HepG2 (cell line): ENCODE measurements around the gene RASA3. TPM values are rescaled to one million over a fixed set of nuclear protein-coding genes. Genes with fewer than 3 reads are reported as not detected.

Experiments used
- ATAC-seq: fragments of 200-7000 bp; cut with Tn5 transposase; 3 replicates; pipeline ENCODE4 v1.9.1; 2020; ENCODE audit warnings: mild to moderate bottlenecking, moderate library complexity
- BruUV-seq: library from RNA; stranded (reverse); fragments of 400-500 nt; replicated peaks from 2 replicates; lab custom pipeline; 2021; lab: Mats Ljungman, UMichigan
- CTCF ChIA-PET: fragments of 300-600 bp; formaldehyde crosslinking; extraction: SDS; loops from one replicate; lab custom pipeline; 2021; ENCODE audit warnings: low total read pairs, inconsistent platforms, low intra/inter-chr PET ratio; lab: Yijun Ruan, JAX
- POLR2A ChIA-PET: fragments of 350-600 bp; sonication (Branson Sonifier 250); formaldehyde crosslinking; loops from one replicate; lab custom pipeline; 2020; ENCODE audit warnings: antibody characterized with exemption, inconsistent platforms; lab: Yijun Ruan, JAX
- DNase-seq: peaks from one replicate; pipeline ENCODE4 v3.0.0-alpha.2; 2015; ENCODE audit warnings: low spot score
- FAIRE-seq: peaks from 3 replicates; lab custom pipeline; 2011; peaks lifted over from hg19 to GRCh38; lab: Jason Lieb, UNC
- H2AFZ ChIP-seq: one replicate; pipeline ENCODE4 v1.6.1; 2011; ENCODE audit warnings: low read length, inconsistent platforms
- H3K27ac ChIP-seq: fragments of 300-600 bp; 3 replicates; pipeline ENCODE4 v1.8.0; 2011; ENCODE audit warnings: mixed run types, mild to moderate bottlenecking, mixed read lengths, low read length, inconsistent platforms; ENCODE audit not compliant: insufficient read depth; ENCODE audit errors: extremely low read length
- H3K27me3 ChIP-seq, 2 experiments: fragments of 200-600 bp in 1 of 2; 2 replicates in 1 of 2; 3 replicates in 1 of 2; pipeline versions ENCODE4 v1.6.0 to v1.8.0; 2011; ENCODE audit warnings: low read length in 2 of 2, mild to moderate bottlenecking in 2 of 2, moderate library complexity in 2 of 2, inconsistent platforms in 1 of 2; ENCODE audit not compliant: insufficient read depth in 2 of 2, control insufficient read depth in 1 of 2
- H3K36me3 ChIP-seq, 2 experiments: fragments of 200-600 bp in 1 of 2; replicated peaks in 1 of 2; 2 replicates in 1 of 2; 3 replicates in 1 of 2; pipeline versions ENCODE4 v1.5.1 to v1.8.0; 2011; ENCODE audit warnings: low read length in 2 of 2, inconsistent platforms in 1 of 2; ENCODE audit not compliant: insufficient read depth in 2 of 2, control insufficient read depth in 1 of 2
- H3K4me1 ChIP-seq: 2 replicates; pipeline ENCODE4 v1.5.1; 2012; ENCODE audit warnings: low read length, inconsistent platforms; ENCODE audit not compliant: insufficient read depth
- H3K4me2 ChIP-seq: 2 replicates; pipeline ENCODE4 v1.6.0; 2011; ENCODE audit warnings: low read depth, low read length, inconsistent platforms
- H3K4me3 ChIP-seq, 3 experiments: fragments of 200-600 bp in 1 of 3; sonication (generic), shearing (Covaris generic) in 1 of 3; replicated peaks in 1 of 3; 2 replicates each; pipeline ENCODE4 v1.5.1; 2011 to 2016; ENCODE audit warnings: low read length in 3 of 3, inconsistent platforms in 2 of 3, low read depth in 2 of 3, mild to moderate bottlenecking in 2 of 3, control low read depth in 1 of 3, mixed read lengths in 1 of 3; ENCODE audit not compliant: insufficient read depth in 1 of 3
- H3K79me2 ChIP-seq: one replicate; pipeline ENCODE4 v1.6.1; 2011; ENCODE audit warnings: low read length, inconsistent platforms; ENCODE audit not compliant: insufficient read depth
- H3K9ac ChIP-seq: 2 replicates; pipeline ENCODE4 v1.6.0; 2011; ENCODE audit warnings: mild to moderate bottlenecking, low read depth, low read length, inconsistent platforms; ENCODE audit not compliant: insufficient read depth
- H3K9me3 ChIP-seq: 2 replicates; pipeline ENCODE4 v1.5.1; 2012; ENCODE audit warnings: mild to moderate bottlenecking, low read length
- H4K20me1 ChIP-seq: 2 replicates; pipeline ENCODE4 v1.6.0; 2011; ENCODE audit warnings: inconsistent platforms, mild to moderate bottlenecking, low read length, moderate library complexity; ENCODE audit not compliant: insufficient read depth
- ARID4A ChIP-seq: sonication (generic); formaldehyde crosslinking; IDR thresholded peaks from 2 replicates; pipeline ENCODE4 v1.5.0; 2020; ENCODE audit warnings: mild to moderate bottlenecking, missing genetic modification reagents, borderline replicate concordance
- E2F5 ChIP-seq: sonication (generic); formaldehyde crosslinking; conservative IDR thresholded peaks from 2 replicates; pipeline ENCODE4 v1.4.0; 2020; ENCODE audit warnings: missing genetic modification reagents
- HOXA3 ChIP-seq: sonication (generic); formaldehyde crosslinking; IDR thresholded peaks from 2 replicates; pipeline ENCODE4 v1.5.0; 2020; ENCODE audit warnings: missing genetic modification reagents
- KLF13 ChIP-seq: sonication (generic); formaldehyde crosslinking; IDR thresholded peaks from 2 replicates; pipeline ENCODE4 v1.4.0; 2020; ENCODE audit warnings: mild to moderate bottlenecking, missing genetic modification reagents
- NFRKB ChIP-seq: fragments of 450-650 bp; IDR thresholded peaks from 2 replicates; pipeline ENCODE4 v1.6.1; 2017
- TARDBP ChIP-seq: sonication (generic); formaldehyde crosslinking; IDR thresholded peaks from 2 replicates; pipeline ENCODE4 v1.8.0; 2022; ENCODE audit warnings: mild to moderate bottlenecking, missing genetic modification reagents
- ZFP36L1 ChIP-seq: sonication (generic); formaldehyde crosslinking; IDR thresholded peaks from 2 replicates; pipeline ENCODE4 v1.8.0; 2022; ENCODE audit warnings: mild to moderate bottlenecking, missing genetic modification reagents, moderate library complexity
- ZNF232 ChIP-seq: sonication (generic); formaldehyde crosslinking; IDR thresholded peaks from 2 replicates; pipeline ENCODE4 v1.4.0; 2020; ENCODE audit warnings: missing genetic modification reagents, borderline replicate concordance
- ZNF280B ChIP-seq: sonication (generic); formaldehyde crosslinking; IDR thresholded peaks from 2 replicates; pipeline ENCODE4 v1.5.0; 2020; ENCODE audit warnings: missing genetic modification reagents, mild to moderate bottlenecking, borderline replicate concordance
- ZNF614 ChIP-seq: IDR thresholded peaks from 2 replicates; pipeline ENCODE4 v1.6.1; 2018; ENCODE audit warnings: missing biosample characterization, missing genetic modification reagents, inconsistent platforms, borderline replicate concordance
- ZNF777 ChIP-seq: sonication (generic); formaldehyde crosslinking; IDR thresholded peaks from 2 replicates; pipeline ENCODE4 v1.4.0; 2020; ENCODE audit warnings: missing genetic modification reagents
- ZSCAN22 ChIP-seq: sonication (generic); formaldehyde crosslinking; IDR thresholded peaks from 2 replicates; pipeline ENCODE4 v1.4.0; 2020; ENCODE audit warnings: mild to moderate bottlenecking, missing genetic modification reagents
- WGBS: methylation state at CpG from one replicate; pipeline ENCODE4 v1.1.6; 2017; ENCODE audit warnings: low lambda C conversion rate; 5-methylcytosine and 5-hydroxymethylcytosine counted together
- in situ Hi-C: cut with HindIII; loops from 2 replicates; pipeline ENCODE4 v1.10.0; 2017; ENCODE audit warnings: low pct_unique_long_range_greater_than_20kb; ENCODE audit not compliant: extremely low pct_ligation_motif_present
- intact Hi-C: fragments of 100-400 bp; cut with micrococcal nuclease; formaldehyde crosslinking; loops from one replicate; pipeline ENCODE4 v1.10.0; 2022; ENCODE audit not compliant: unreplicated experiment
- polyA plus RNA-seq, 8 experiments: library from polyadenylated mRNA; depleted of rRNA in 3 of 8; stranded (reverse) in 7 of 8; unstranded in 1 of 8; fragments of >200 nt; fragmentation: Illumina TruSeq in 4 of 8; extraction: Trizol in 4 of 8; gene quantifications; 2 replicates each; pipeline versions ENCODE4 v1.2.1 to v1.2.3, GENCODE V29; 2011 to 2016; ENCODE audit warnings: low read depth in 4 of 8, missing spikeins in 1 of 8, mixed read lengths in 1 of 8; ENCODE audit not compliant: insufficient read depth in 1 of 8
- total RNA-seq, 5 experiments: library from RNA; depleted of rRNA; stranded (reverse); fragments of >200 nt; fragmentation: Illumina TruSeq; extraction: Trizol; gene quantifications; 2 replicates each; pipeline ENCODE4 v1.2.3, GENCODE V29; 2016; ENCODE audit warnings: low read depth in 1 of 5
- TF ChIP-seq, protein P1 (sequence below): IDR thresholded peaks from 2 replicates; pipeline ENCODE4 v1.6.1; 2012; ENCODE audit warnings: inconsistent platforms
- TF ChIP-seq, protein P2 (sequence below): sonication (generic); formaldehyde crosslinking; IDR thresholded peaks from 2 replicates; pipeline ENCODE4 v1.5.1; 2020; ENCODE audit warnings: mild to moderate bottlenecking, missing genetic modification reagents

Gene RASA3
- total and polyA plus RNA-seq, 2 of the 13 experiments (the other 11 are each of a cell fraction or from before 2014, with no cell fraction given): 0.05 TPM; not detected in 1

DNA sequence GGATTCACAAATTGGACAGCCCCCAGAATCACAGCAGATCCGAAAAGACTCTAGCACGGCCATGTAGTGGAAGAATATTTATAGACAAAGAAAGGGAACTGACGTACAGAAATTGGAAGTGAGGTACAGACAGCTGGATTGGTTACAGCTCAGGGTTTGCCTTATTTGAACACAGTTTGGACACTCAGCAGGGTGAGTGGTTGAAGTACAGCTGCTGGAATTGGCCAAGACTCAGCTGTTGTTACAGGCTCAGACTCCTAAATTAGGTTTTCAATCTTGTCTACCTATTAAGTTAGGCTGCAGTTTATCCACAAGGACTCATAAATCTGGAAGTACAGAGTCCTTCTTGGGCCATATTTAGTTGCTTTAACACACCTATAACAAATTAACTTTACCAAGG, 40.8 kb upstream of the RASA3 start (continued):
- no peak for TF ChIP-seq ARID4A (CRISPR knock-in tag)

- peaks cover 4% of the 10 kb centered on the region; the same call in 1 of the 2 replicates for H3K9me3 ChIP-seq
- TF ChIP-seq, protein P1, sequence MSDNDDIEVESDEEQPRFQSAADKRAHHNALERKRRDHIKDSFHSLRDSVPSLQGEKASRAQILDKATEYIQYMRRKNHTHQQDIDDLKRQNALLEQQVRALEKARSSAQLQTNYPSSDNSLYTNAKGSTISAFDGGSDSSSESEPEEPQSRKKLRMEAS: no peak
- no peak for TF ChIP-seq KLF13
- no peak for TF ChIP-seq E2F5 (CRISPR knock-in tag)
- no peak for TF ChIP-seq TARDBP
- TF ChIP-seq, protein P2, sequence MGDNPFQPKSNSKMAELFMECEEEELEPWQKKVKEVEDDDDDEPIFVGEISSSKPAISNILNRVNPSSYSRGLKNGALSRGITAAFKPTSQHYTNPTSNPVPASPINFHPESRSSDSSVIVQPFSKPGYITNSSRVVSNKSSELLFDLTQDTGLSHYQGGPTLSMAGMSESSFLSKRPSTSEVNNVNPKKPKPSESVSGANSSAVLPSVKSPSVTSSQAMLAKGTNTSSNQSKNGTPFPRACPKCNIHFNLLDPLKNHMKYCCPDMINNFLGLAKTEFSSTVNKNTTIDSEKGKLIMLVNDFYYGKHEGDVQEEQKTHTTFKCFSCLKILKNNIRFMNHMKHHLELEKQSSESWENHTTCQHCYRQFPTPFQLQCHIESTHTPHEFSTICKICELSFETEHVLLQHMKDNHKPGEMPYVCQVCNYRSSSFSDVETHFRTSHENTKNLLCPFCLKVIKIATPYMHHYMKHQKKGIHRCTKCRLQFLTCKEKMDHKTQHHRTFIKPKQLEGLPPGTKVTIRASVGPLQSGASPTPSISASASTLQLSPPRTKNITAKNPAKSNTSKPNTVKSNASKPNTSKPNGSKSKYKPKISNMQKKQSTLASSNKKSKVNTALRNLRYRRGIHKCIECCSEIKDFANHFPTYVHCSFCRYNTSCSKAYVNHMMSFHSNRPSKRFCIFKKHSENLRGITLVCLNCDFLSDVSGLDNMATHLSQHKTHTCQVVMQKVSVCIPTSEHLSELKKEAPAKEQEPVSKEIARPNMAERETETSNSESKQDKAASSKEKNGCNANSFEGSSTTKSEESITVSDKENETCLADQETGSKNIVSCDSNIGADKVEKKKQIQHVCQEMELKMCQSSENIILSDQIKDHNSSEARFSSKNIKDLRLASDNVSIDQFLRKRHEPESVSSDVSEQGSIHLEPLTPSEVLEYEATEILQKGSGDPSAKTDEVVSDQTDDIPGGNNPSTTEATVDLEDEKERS (CRISPR knock-in tag): no peak
- no peak for TF ChIP-seq ZSCAN22 (CRISPR knock-in tag)
- TF ChIP-seq ZNF614 (CRISPR knock-in tag): no peak
- TF ChIP-seq ZNF280B (CRISPR knock-in tag): no peak
- TF ChIP-seq HOXA3: no peak
- no peak for TF ChIP-seq NFRKB
- TF ChIP-seq ZNF777 (CRISPR knock-in tag): no peak
- no peak for TF ChIP-seq ZNF232 (CRISPR knock-in tag)
- no peak for TF ChIP-seq ZFP36L1 (CRISPR knock-in tag)
Measured at GRCh38 chr13:114167885-114168284, 35.5 kb upstream of the RASA3 start.

More at GRCh38 chr13:114167885-114168284, 35.5 kb upstream of the RASA3 start:
- Histone ChIP-seq H3K4me2 (no peak overlapping the region), H3K79me2 (no peaks in the 10 kb centered on the region), H3K27ac (no peak overlapping the region), H3K4me3 (no peak overlapping the region), H3K27me3 (peaks cover 5 to 41% of the 10 kb centered on the region in 2 experiments; a peak in 4 of 5 replicates), H3K4me1 (peaks cover 1% of the 10 kb centered on the region), H4K20me1 (no peaks in the 10 kb centered on the region), H3K9ac (no peak overlapping the region), H2AFZ (no peak overlapping the region), H3K36me3 (no peaks in the 10 kb centered on the region)
- WGBS: 65% methylated on average over 5 of the region's 5 CpGs
- ChIA-PET CTCF (no interaction called here), POLR2A (no interaction called here)
- no peak for ATAC-seq
- in situ Hi-C loops: no loop called here
- no peak for DNase-seq
- no TSS peak for BruUV-seq
- intact Hi-C loops: no loop called here
- FAIRE-seq: no peak
